ENCODE data around the gene CUL3. TPM values are rescaled to one million over a fixed set of nuclear protein-coding genes. Genes with fewer than 3 reads are reported as not detected.
A peak's percentile ranks its signal among the peaks of the same experiment; 100 is the strongest.

The CUL3 gene
- total and polyA plus RNA-seq, 2 of the 13 experiments (the other 11 are each of a cell fraction or from before 2014, with no cell fraction given) = 33.2 to 62.3 TPM

DNA sequence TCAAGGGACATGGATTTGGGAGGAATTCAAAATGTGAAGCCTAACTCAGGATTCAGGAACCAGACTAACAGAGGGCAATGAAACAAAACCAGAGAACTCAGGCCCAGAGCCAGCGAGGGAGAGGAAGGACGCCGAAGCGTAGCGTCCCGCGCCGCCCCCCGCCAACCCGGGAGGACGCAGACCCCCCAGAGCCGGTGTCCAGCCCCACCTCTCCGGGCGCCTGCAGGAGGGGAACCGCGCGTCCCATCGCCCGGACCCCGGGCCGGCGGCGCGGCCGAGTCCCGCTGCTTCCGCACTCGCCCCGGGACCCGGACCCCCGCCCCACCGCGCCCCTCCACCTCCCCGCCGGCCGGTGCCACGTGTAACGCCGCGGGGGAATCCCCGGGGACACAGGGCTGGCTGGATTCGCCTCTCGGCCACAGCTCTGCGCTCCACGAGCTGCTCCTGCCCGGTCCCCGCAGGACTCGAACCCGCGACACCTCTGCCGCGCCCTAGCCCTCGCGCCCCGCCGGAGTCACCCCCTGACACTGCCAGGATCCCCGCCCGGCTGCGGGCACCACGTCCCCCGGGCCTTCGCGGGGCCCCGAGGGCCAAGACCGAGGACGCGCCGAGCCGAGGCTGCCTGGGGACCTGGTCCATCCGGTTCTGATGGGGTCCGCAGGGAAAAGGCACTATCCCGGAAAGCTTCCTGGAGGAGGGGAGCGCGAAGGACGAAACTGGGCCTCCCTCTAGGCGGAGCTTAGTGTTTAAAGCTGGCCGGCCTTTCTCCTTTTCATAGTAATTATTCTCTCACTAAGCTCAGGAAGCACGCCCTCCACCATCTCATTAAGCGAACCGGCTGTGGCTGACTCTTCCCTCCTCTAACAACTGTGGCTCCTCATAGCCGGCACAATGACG is 142.8 kb downstream of the CUL3 start (continued):
- TF ChIP-seq ZSCAN12 (CRISPR knock-in tag; IDR thresholded peaks at IDR 0.05) (no peak), ZNF605 (CRISPR knock-in tag; IDR thresholded peaks at IDR 0.05) (no peak), ATM (IDR thresholded peaks at IDR 0.05; ENCODE audit: borderline replicate concordance) (no peak), KAT2B (IDR thresholded peaks at IDR 0.05; ENCODE audit: borderline replicate concordance, low read depth, low read length) (no peak), ZNF543 (CRISPR knock-in tag; IDR thresholded peaks at IDR 0.05) (0 out of 2 replicates have a peak, but pooled peaks have one; percentile 45), SMAD3 (CRISPR knock-in tag; IDR thresholded peaks at IDR 0.05) (no peak), ZNF883 (CRISPR knock-in tag; IDR thresholded peaks at IDR 0.05; ENCODE audit: not compliant biosample characterization) (peak; percentile 37), ZNF333 (CRISPR knock-in tag; IDR thresholded peaks at IDR 0.05; ENCODE audit: borderline replicate concordance) (no peak), PHF8 (CRISPR knock-in tag; IDR thresholded peaks at IDR 0.05) (no peak), KLF11 (CRISPR knock-in tag; IDR thresholded peaks at IDR 0.05) (no peak), SMC3 (IDR thresholded peaks at IDR 0.05; ENCODE audit: low read length) (no peak), FOSL1 (CRISPR knock-in tag; IDR thresholded peaks at IDR 0.05; ENCODE audit: borderline replicate concordance) (no peak), ZNF777 (CRISPR knock-in tag; IDR thresholded peaks at IDR 0.05) (peak; percentile 57; the same call in 1 of the 2 replicates), GTF3A (CRISPR knock-in tag; conservative IDR thresholded peaks at IDR 0.05) (0 out of 2 replicates have a peak, but pooled peaks have one; percentile 34), ZFP36L2 (CRISPR knock-in tag; IDR thresholded peaks at IDR 0.05) (no peak), MAFF (IDR thresholded peaks at IDR 0.05; ENCODE audit: low read depth, low read length) (no peak), ZNF431 (CRISPR knock-in tag; IDR thresholded peaks at IDR 0.05; ENCODE audit: borderline replicate concordance, low read depth) (no peak)
- TF ChIP-seq, protein P1, sequence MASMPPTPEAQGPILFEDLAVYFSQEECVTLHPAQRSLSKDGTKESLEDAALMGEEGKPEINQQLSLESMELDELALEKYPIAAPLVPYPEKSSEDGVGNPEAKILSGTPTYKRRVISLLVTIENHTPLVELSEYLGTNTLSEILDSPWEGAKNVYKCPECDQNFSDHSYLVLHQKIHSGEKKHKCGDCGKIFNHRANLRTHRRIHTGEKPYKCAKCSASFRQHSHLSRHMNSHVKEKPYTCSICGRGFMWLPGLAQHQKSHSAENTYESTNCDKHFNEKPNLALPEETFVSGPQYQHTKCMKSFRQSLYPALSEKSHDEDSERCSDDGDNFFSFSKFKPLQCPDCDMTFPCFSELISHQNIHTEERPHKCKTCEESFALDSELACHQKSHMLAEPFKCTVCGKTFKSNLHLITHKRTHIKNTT (CRISPR knock-in tag; IDR thresholded peaks at IDR 0.05) = no peak
- TF ChIP-seq, protein P2, sequence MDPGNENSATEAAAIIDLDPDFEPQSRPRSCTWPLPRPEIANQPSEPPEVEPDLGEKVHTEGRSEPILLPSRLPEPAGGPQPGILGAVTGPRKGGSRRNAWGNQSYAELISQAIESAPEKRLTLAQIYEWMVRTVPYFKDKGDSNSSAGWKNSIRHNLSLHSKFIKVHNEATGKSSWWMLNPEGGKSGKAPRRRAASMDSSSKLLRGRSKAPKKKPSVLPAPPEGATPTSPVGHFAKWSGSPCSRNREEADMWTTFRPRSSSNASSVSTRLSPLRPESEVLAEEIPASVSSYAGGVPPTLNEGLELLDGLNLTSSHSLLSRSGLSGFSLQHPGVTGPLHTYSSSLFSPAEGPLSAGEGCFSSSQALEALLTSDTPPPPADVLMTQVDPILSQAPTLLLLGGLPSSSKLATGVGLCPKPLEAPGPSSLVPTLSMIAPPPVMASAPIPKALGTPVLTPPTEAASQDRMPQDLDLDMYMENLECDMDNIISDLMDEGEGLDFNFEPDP (CRISPR knock-in tag; conservative IDR thresholded peaks at IDR 0.05) = no peak
- TF ChIP-seq, protein P3, sequence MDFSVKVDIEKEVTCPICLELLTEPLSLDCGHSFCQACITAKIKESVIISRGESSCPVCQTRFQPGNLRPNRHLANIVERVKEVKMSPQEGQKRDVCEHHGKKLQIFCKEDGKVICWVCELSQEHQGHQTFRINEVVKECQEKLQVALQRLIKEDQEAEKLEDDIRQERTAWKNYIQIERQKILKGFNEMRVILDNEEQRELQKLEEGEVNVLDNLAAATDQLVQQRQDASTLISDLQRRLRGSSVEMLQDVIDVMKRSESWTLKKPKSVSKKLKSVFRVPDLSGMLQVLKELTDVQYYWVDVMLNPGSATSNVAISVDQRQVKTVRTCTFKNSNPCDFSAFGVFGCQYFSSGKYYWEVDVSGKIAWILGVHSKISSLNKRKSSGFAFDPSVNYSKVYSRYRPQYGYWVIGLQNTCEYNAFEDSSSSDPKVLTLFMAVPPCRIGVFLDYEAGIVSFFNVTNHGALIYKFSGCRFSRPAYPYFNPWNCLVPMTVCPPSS (IDR thresholded peaks at IDR 0.05) = no peak
- TF ChIP-seq, protein P4, sequence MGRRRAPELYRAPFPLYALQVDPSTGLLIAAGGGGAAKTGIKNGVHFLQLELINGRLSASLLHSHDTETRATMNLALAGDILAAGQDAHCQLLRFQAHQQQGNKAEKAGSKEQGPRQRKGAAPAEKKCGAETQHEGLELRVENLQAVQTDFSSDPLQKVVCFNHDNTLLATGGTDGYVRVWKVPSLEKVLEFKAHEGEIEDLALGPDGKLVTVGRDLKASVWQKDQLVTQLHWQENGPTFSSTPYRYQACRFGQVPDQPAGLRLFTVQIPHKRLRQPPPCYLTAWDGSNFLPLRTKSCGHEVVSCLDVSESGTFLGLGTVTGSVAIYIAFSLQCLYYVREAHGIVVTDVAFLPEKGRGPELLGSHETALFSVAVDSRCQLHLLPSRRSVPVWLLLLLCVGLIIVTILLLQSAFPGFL (CRISPR knock-in tag; IDR thresholded peaks at IDR 0.05) = no peak
- TF ChIP-seq, protein P5, sequence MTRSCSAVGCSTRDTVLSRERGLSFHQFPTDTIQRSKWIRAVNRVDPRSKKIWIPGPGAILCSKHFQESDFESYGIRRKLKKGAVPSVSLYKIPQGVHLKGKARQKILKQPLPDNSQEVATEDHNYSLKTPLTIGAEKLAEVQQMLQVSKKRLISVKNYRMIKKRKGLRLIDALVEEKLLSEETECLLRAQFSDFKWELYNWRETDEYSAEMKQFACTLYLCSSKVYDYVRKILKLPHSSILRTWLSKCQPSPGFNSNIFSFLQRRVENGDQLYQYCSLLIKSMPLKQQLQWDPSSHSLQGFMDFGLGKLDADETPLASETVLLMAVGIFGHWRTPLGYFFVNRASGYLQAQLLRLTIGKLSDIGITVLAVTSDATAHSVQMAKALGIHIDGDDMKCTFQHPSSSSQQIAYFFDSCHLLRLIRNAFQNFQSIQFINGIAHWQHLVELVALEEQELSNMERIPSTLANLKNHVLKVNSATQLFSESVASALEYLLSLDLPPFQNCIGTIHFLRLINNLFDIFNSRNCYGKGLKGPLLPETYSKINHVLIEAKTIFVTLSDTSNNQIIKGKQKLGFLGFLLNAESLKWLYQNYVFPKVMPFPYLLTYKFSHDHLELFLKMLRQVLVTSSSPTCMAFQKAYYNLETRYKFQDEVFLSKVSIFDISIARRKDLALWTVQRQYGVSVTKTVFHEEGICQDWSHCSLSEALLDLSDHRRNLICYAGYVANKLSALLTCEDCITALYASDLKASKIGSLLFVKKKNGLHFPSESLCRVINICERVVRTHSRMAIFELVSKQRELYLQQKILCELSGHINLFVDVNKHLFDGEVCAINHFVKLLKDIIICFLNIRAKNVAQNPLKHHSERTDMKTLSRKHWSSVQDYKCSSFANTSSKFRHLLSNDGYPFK (CRISPR knock-in tag; IDR thresholded peaks at IDR 0.05; ENCODE audit: borderline replicate concordance) = no peak
